ENCODE data around the gene CDH13. TPM values are rescaled to one million over a fixed set of nuclear protein-coding genes. Genes with fewer than 3 reads are reported as not detected.

CDH13 gene
- total RNA-seq, 1 donor: 102 TPM

DNA sequence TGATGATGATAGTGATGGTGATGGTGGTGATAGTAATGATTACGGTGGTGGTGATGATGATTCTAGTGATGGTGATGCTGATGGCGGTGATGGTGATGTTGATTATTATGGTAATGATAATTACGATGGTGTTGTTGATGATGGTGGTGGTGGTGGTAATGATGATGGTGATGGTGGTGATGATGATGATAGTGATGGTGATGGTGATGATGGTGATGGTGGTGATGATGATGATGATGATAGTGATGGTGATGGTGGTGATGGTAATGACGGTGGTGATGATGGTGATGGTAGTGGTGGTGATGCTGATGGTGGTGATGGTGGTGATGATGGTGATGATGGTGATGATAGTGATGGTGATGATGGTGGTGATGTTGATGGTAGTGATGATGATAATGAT, 370.0 kb downstream of the CDH13 start:
- peaks cover 15% of the 10 kb centered on the region for H3K4me1 ChIP-seq (ENCODE audit: insufficient read depth, low read length)
- no peak overlapping the region for H3K4me3 ChIP-seq (ENCODE audit: insufficient read depth, low read length)
- H3K79me2 ChIP-seq (ENCODE audit: insufficient read depth, low read length): peaks cover 6% of the 10 kb centered on the region
- no peaks in the 10 kb centered on the region for H3K9me3 ChIP-seq (ENCODE audit: low read depth, low read length)
- TF ChIP-seq, protein P1, sequence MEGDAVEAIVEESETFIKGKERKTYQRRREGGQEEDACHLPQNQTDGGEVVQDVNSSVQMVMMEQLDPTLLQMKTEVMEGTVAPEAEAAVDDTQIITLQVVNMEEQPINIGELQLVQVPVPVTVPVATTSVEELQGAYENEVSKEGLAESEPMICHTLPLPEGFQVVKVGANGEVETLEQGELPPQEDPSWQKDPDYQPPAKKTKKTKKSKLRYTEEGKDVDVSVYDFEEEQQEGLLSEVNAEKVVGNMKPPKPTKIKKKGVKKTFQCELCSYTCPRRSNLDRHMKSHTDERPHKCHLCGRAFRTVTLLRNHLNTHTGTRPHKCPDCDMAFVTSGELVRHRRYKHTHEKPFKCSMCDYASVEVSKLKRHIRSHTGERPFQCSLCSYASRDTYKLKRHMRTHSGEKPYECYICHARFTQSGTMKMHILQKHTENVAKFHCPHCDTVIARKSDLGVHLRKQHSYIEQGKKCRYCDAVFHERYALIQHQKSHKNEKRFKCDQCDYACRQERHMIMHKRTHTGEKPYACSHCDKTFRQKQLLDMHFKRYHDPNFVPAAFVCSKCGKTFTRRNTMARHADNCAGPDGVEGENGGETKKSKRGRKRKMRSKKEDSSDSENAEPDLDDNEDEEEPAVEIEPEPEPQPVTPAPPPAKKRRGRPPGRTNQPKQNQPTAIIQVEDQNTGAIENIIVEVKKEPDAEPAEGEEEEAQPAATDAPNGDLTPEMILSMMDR (IDR thresholded peaks at IDR 0.05; ENCODE audit: extremely low read depth, low read depth, low read length): no peak
- no peak for DNase-seq (ENCODE audit: insufficient read length, low spot score, missing footprints)
- no peaks in the 10 kb centered on the region for H3K36me3 ChIP-seq (ENCODE audit: insufficient read depth, low read length)
- H2AFZ ChIP-seq (ENCODE audit: low read length): no peak overlapping the region
- no peak overlapping the region for H3K4me2 ChIP-seq (ENCODE audit: insufficient read depth, low read length)
- H4K20me1 ChIP-seq (ENCODE audit: insufficient read depth, low read length): no peaks in the 10 kb centered on the region
- H3K27me3 ChIP-seq (ENCODE audit: insufficient read depth, low read length): no peaks in the 10 kb centered on the region
- H3K27ac ChIP-seq (ENCODE audit: low read depth, low read length): no peak overlapping the region

DNA sequence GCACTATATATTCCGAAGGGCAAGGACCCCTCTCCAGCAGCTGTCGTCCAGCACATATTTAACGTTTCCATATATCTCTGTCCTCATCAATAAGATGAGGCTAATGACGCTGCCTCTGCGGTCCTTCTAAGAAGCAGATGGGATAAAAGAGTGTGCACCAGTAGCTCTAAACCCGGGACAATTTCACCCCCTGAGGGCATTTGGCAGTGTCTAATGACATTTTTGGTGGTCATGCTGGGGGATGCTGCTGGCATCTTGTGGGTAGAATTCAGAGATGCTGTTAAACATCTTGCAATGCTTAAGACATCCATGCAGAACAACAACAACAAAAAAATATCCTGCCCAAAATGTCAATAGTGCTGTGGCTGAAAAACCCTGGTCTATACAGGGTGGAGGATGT, 372.9 kb downstream of the CDH13 start:
- Histone ChIP-seq H3K79me2 (ENCODE audit: insufficient read depth, low read length) (peaks cover 6% of the 10 kb centered on the region), H3K4me3 (ENCODE audit: insufficient read depth, low read length) (no peak overlapping the region), H3K27me3 (ENCODE audit: insufficient read depth, low read length) (no peaks in the 10 kb centered on the region), H3K27ac (ENCODE audit: low read depth, low read length) (no peak overlapping the region), H3K36me3 (ENCODE audit: insufficient read depth, low read length) (no peaks in the 10 kb centered on the region), H3K4me1 (ENCODE audit: insufficient read depth, low read length) (peaks cover 27% of the 10 kb centered on the region), H3K9me3 (ENCODE audit: low read depth, low read length) (no peaks in the 10 kb centered on the region), H4K20me1 (ENCODE audit: insufficient read depth, low read length) (no peaks in the 10 kb centered on the region), H2AFZ (ENCODE audit: low read length) (no peak overlapping the region), H3K4me2 (ENCODE audit: insufficient read depth, low read length) (no peak overlapping the region)
- DNase-seq (ENCODE audit: insufficient read length, low spot score, missing footprints): no peak
- TF ChIP-seq, protein P1 (IDR thresholded peaks at IDR 0.05; ENCODE audit: extremely low read depth, low read depth, low read length): no peak

DNA sequence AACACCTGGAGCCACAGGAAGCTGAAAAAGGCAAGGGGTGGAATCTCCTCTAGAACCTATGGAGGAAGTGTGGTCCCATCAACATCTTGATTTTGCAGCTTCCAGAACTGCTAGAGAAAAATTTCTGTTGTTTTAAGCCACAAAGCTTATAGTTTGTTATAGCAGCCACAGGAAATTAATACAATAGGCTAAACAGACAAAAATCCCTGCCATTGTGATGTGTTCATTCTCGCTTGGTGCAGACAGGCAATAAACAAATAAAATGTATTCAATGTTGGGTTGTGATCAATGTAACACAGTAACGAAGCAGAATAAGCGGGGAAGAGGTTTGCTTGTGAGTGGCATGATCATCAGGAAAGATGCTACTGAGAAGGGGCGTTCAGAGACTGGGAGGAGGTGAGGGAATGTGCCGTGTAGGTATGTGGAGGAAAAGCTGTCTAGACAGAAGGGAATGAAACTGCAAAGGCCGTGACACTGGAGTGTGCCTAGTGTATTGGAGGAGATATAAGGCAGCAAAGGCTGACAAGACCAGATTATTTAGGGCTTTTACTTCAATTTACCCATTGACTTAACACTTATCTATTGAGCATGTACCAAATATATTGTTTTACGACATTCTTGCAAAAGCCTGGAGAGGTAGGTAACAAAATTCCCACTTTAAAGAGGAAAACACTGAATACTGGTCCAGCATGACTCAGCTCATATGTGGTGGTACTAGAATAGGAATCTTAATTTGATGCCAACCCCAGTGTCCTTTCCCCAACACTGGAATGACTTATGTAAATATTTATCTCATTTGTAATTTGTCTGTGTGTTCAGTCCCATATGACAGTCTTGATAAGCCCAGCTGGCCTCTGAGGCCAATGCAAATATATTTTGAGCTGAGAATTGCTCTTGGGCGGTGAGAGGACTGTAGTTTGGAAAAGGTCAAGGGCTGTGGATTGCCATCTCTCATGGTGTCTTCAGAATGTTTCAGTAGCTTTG, 375.9 kb downstream of the CDH13 start:
- no peaks in the 10 kb centered on the region for H3K36me3 ChIP-seq (ENCODE audit: insufficient read depth, low read length)
- H3K4me1 ChIP-seq (ENCODE audit: insufficient read depth, low read length): peaks cover 22% of the 10 kb centered on the region
- TF ChIP-seq, protein P1 (IDR thresholded peaks at IDR 0.05; ENCODE audit: extremely low read depth, low read depth, low read length): no peak
- peaks cover 2% of the 10 kb centered on the region for H3K79me2 ChIP-seq (ENCODE audit: insufficient read depth, low read length)
- H3K4me3 ChIP-seq (ENCODE audit: insufficient read depth, low read length): no peak overlapping the region
- no peaks in the 10 kb centered on the region for H3K27me3 ChIP-seq (ENCODE audit: insufficient read depth, low read length)
- no peaks in the 10 kb centered on the region for H3K9me3 ChIP-seq (ENCODE audit: low read depth, low read length)
- no peaks in the 10 kb centered on the region for H4K20me1 ChIP-seq (ENCODE audit: insufficient read depth, low read length)
- no peak overlapping the region for H3K27ac ChIP-seq (ENCODE audit: low read depth, low read length)
- peak; percentile 50 for DNase-seq (ENCODE audit: insufficient read length, low spot score, missing footprints)
- no peak overlapping the region for H2AFZ ChIP-seq (ENCODE audit: low read length)
- peak overlapping the region; percentile 29 for H3K4me2 ChIP-seq (ENCODE audit: insufficient read depth, low read length)

DNA sequence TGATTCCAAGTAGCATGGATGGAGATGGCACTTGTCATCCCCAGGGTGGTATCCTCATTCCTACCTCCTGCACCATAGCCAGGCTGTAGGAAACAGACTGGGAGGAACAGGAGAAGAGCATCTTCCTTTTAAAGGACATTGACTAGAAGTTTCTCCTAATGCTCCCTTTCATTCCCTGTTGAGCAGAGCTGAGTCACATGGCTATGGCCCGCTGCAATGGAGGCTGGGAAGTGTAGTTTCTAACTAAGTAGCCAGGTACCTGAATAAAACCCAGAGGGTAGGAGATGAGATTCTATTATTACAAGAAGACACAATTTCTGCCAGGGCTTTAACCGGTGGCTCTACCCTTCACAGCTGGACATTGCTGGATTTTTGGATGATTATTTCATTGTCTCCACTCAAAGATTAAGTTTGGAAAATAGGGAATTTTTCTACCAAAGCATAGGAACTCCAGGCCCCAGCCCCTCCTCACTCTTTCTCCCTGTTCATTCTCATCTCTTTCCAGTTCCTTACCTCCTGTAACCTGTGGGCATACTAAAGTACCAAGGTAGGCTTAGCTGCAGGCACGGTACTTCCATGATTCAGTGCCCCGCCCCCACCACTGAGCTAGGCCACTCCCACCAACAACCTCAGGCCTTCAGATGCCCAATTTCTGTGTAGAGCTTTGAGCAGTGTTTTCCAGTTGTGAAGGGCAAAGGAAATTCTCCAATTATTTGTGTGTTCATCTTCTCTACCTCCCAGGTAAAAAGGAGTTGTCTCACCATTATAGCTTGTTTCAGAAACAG, 378.3 kb downstream of the CDH13 start:
- Histone ChIP-seq H3K27ac (ENCODE audit: low read depth, low read length) (no peak overlapping the region), H3K9me3 (ENCODE audit: low read depth, low read length) (no peaks in the 10 kb centered on the region), H2AFZ (ENCODE audit: low read length) (no peak overlapping the region), H3K4me1 (ENCODE audit: insufficient read depth, low read length) (peaks cover 22% of the 10 kb centered on the region), H4K20me1 (ENCODE audit: insufficient read depth, low read length) (no peaks in the 10 kb centered on the region), H3K27me3 (ENCODE audit: insufficient read depth, low read length) (no peaks in the 10 kb centered on the region), H3K4me3 (ENCODE audit: insufficient read depth, low read length) (no peak overlapping the region), H3K36me3 (ENCODE audit: insufficient read depth, low read length) (no peaks in the 10 kb centered on the region), H3K4me2 (ENCODE audit: insufficient read depth, low read length) (no peak overlapping the region), H3K79me2 (ENCODE audit: insufficient read depth, low read length) (peaks cover 2% of the 10 kb centered on the region)
- DNase-seq (ENCODE audit: insufficient read length, low spot score, missing footprints): peak; percentile 50
- TF ChIP-seq, protein P1 (IDR thresholded peaks at IDR 0.05; ENCODE audit: extremely low read depth, low read depth, low read length): no peak
